Fibroblast of lung (primary cell): ENCODE measurements around the gene DCTN4. TPM values are rescaled to one million over a fixed set of nuclear protein-coding genes. Genes with fewer than 3 reads are reported as not detected.

Experiments
- DNase-seq, 2 donors: peaks; one replicate each; pipeline versions ENCODE4 v3.0.0 to v3.0.0-alpha.2; 2010; ENCODE audit warnings: low read depth in 2 of 2
- H2AFZ ChIP-seq: 2 replicates; pipeline ENCODE4 v1.5.1; 2012; ENCODE audit warnings: low read length, control low read depth, inconsistent platforms
- H3K27ac ChIP-seq: 2 replicates; pipeline ENCODE4 v1.5.1; 2011; ENCODE audit warnings: low read length, control low read depth; ENCODE audit not compliant: insufficient read depth
- H3K27me3 ChIP-seq: 2 replicates; pipeline ENCODE4 v1.5.1; 2011; ENCODE audit warnings: mild to moderate bottlenecking, low read length; ENCODE audit not compliant: control insufficient read depth, insufficient read depth
- H3K36me3 ChIP-seq: 2 replicates; pipeline ENCODE4 v1.5.1; 2011; ENCODE audit warnings: low read length; ENCODE audit not compliant: control insufficient read depth, insufficient read depth
- H3K4me1 ChIP-seq: 2 replicates; pipeline ENCODE4 v1.5.1; 2011; ENCODE audit warnings: low read length; ENCODE audit not compliant: control insufficient read depth, insufficient read depth; ENCODE audit errors: extremely low read depth
- H3K4me2 ChIP-seq: 2 replicates; pipeline ENCODE4 v1.5.1; 2011; ENCODE audit warnings: low read length, control low read depth; ENCODE audit not compliant: insufficient read depth; ENCODE audit errors: extremely low read depth
- H3K4me3 ChIP-seq, 4 experiments: fragments of 200-600 bp in 1 of 4; sonication (generic) in 1 of 4; replicated peaks in 1 of 4; 2 replicates each; pipeline ENCODE4 v1.5.1; 2011 to 2016; ENCODE audit warnings: low read length in 4 of 4, low read depth in 3 of 4, mild to moderate bottlenecking in 3 of 4, control low read depth in 2 of 4, inconsistent platforms in 1 of 4, mixed read lengths in 1 of 4; ENCODE audit not compliant: insufficient read depth in 1 of 4; ENCODE audit errors: control extremely low read depth in 1 of 4
- H3K79me2 ChIP-seq: 2 replicates; pipeline ENCODE4 v1.5.1; 2012; ENCODE audit warnings: mild to moderate bottlenecking, low read length, inconsistent platforms; ENCODE audit not compliant: control insufficient read depth, insufficient read depth
- H3K9ac ChIP-seq: 2 replicates; pipeline ENCODE4 v1.5.1; 2011; ENCODE audit warnings: mild to moderate bottlenecking, low read length, control low read depth; ENCODE audit not compliant: insufficient read depth
- H3K9me3 ChIP-seq: 2 replicates; pipeline ENCODE4 v1.5.1; 2012; ENCODE audit warnings: low read depth, low read length; ENCODE audit not compliant: control insufficient read depth, insufficient read depth
- H4K20me1 ChIP-seq: 2 replicates; pipeline ENCODE4 v1.5.1; 2011; ENCODE audit warnings: low read length; ENCODE audit not compliant: control insufficient read depth, insufficient read depth; ENCODE audit errors: extremely low read depth
- EZH2 ChIP-seq: IDR thresholded peaks from 2 replicates; pipeline ENCODE4 v1.5.1; 2012; ENCODE audit warnings: low read length, control low read depth, mild to moderate bottlenecking; ENCODE audit errors: missing control alignments
- polyA plus RNA-seq, 2 donors: library from polyadenylated mRNA; depleted of rRNA in 1 of 2; stranded (reverse) in 1 of 2; unstranded in 1 of 2; fragments of >200 nt; gene quantifications; 2 replicates each; pipeline ENCODE4 v1.2.1, GENCODE V29; 2011 to 2012; ENCODE audit warnings: missing spikeins in 1 of 2
- total RNA-seq: library from RNA; depleted of rRNA; stranded (reverse); fragments of >200 nt; gene quantifications from 2 replicates; pipeline ENCODE4 v1.2.1, GENCODE V29; 2014
- TF ChIP-seq, protein P1 (sequence below), 2 donors: IDR thresholded peaks in 1 of 2; conservative IDR thresholded peaks in 1 of 2; 1 replicate in 1 of 2; 2 replicates in 1 of 2; pipeline ENCODE4 v1.5.1; 2011 to 2012; ENCODE audit warnings: low read length in 2 of 2, control low read depth in 1 of 2, inconsistent platforms in 1 of 2, low read depth in 1 of 2, mild to moderate bottlenecking in 1 of 2

Gene DCTN4
- total and polyA plus RNA-seq, 2 donors (not counting 1 experiment from before 2014, with no cell fraction given), result 60.0 to 67.2 TPM

DNA sequence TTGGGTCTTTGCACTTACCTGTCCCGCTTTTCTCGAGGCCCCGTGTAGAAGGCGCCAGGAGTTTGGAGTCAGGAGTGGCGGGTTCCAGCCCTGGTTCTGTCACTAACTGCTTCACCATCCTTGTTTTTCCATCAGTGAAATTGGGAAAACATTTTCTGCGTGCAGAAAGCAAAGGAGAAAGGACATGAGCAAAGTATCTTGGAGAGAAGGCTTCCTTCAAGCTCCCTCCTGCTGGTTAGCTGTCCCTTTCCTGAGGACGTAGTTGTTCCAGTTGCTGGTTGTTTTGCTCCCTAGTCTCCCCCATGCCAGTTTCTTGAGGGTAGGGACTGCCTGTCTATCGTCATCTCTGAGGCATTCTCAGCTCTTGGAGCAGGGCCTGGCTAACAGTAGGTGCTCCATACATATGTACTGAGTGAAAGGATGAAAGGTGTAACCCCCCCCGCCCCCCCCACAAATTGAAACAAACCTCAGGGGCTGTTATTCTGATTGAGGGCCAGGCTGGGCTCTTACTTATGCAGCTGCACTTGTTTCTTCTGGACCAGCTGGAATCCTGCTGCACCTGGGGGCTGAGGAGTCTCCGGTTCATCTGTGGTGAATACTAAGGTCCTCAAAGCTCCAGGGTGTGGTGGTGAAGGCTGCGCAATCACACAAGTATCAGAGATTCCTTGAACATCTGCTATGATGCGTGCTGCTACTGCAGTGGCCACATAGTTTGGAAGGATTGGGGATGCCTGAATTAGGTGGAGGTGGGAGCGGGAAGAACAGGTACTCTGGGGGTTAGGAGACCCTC lies 20.8 kb upstream of the DCTN4 start:
- TF ChIP-seq, protein P1, sequence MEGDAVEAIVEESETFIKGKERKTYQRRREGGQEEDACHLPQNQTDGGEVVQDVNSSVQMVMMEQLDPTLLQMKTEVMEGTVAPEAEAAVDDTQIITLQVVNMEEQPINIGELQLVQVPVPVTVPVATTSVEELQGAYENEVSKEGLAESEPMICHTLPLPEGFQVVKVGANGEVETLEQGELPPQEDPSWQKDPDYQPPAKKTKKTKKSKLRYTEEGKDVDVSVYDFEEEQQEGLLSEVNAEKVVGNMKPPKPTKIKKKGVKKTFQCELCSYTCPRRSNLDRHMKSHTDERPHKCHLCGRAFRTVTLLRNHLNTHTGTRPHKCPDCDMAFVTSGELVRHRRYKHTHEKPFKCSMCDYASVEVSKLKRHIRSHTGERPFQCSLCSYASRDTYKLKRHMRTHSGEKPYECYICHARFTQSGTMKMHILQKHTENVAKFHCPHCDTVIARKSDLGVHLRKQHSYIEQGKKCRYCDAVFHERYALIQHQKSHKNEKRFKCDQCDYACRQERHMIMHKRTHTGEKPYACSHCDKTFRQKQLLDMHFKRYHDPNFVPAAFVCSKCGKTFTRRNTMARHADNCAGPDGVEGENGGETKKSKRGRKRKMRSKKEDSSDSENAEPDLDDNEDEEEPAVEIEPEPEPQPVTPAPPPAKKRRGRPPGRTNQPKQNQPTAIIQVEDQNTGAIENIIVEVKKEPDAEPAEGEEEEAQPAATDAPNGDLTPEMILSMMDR (conservative IDR thresholded peaks at IDR 0.05 in 1 of 2, IDR thresholded peaks at IDR 0.05 in 1 of 2; ENCODE audit: low read depth in 1 of 2, low read length in 2 of 2), result no peak
- TF ChIP-seq EZH2, result no peak
- Histone ChIP-seq H3K4me2 (peak overlapping the region; percentile 98), H3K4me1 (peaks cover 31% of the 10 kb centered on the region), H3K4me3 (peak overlapping the region; percentile 83 to 91 (median 86)), H2AFZ (no peak overlapping the region), H3K27me3 (no peaks in the 10 kb centered on the region), H3K36me3 (no peaks in the 10 kb centered on the region), H3K9ac (peak overlapping the region; percentile 87), H3K79me2 (peaks cover 40% of the 10 kb centered on the region), H4K20me1 (no peaks in the 10 kb centered on the region), H3K27ac (peak overlapping the region; percentile 83), H3K9me3 (no peaks in the 10 kb centered on the region)
- DNase-seq, result peak; percentile 57 to 67

DNA sequence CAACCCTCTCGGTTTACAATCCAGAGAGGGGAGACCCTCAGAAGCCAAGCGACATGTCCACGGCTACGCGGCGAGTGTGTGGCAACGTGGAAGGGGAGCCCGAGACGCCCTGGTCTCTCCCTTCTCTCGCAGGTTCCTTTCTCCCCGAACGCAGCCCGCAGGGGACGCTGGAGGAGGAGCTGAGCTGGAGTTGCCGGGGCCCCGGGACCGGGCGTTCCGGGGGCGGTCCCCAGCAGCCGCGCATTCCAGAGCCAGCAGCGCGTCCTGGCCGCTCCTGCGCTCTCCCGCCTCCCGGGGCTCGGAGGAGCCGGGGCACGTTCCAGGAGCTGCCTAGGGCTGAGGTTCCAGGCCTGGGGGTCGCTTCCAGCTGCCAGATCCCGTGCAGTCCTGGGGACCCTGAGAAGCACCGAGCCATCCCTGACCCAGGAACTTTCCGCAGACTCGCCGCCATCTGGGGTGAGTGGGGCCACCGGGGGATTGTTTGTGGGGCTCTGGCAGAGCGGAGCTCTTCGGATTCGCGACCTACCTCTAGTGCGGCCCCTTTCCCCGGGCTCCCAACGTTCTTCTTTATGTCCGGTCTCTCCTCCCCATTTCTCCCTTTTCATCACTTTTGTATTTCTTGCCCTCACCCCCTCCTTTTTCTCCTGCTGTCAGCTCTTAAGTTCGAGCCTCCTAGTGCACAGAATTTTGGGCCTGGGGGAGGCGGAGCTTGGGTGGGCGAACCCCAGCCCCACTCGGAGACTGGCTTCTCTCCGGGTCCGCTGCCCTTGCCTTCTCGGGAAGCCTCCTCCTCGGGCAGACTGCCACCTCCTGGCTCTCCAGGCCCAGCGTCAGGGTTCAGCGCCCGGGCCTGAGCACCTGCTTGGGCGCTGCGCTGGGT lies 19.9 kb upstream of the DCTN4 start, which contains the start of gene SMIM3:
Gene SMIM3 (plus strand): TSS at position 241 of the 880 bp plus-strand sequence. CDS start 16,684 bp downstream, outside the sequence.
- peak within 1 kb of the TSS; percentile 83 for H3K27ac ChIP-seq
- peaks cover 33% of the 10 kb centered on the region for H3K79me2 ChIP-seq

More for the DNA sequence above, 19.9 kb upstream of the DCTN4 start, which contains the start of gene SMIM3:
- peak within 1 kb of the TSS; percentile 89 for H2AFZ ChIP-seq
- no peaks in the 10 kb centered on the region for H3K27me3 ChIP-seq
- H3K36me3 ChIP-seq, result no peaks in the 10 kb centered on the region
- peak within 1 kb of the TSS; percentile 98 for H3K4me2 ChIP-seq
- no peaks in the 10 kb centered on the region for H3K9me3 ChIP-seq
- H4K20me1 ChIP-seq, result no peaks in the 10 kb centered on the region
- DNase-seq, result peak; percentile 75 to 77
- H3K9ac ChIP-seq, result peak within 1 kb of the TSS; percentile 87
- TF ChIP-seq, protein P1 (conservative IDR thresholded peaks at IDR 0.05 in 1 of 2, IDR thresholded peaks at IDR 0.05 in 1 of 2; ENCODE audit: low read depth in 1 of 2, low read length in 2 of 2), result peak; percentile 29 to 40
- no peak for TF ChIP-seq EZH2
- peak within 1 kb of the TSS; percentile 83 to 91 (median 86) for H3K4me3 ChIP-seq
- H3K4me1 ChIP-seq, result peaks cover 26% of the 10 kb centered on the region
